Keratinocyte (primary cell): Measurements from ENCODE around the gene SSBP2. TPM values are rescaled to one million over a fixed set of nuclear protein-coding genes. Genes with fewer than 3 reads are reported as not detected.
A peak's percentile ranks its signal among the peaks of the same experiment; 100 is the strongest.

ENCODE experiments used
- DNase-seq: peaks from one replicate; pipeline ENCODE4 v3.0.0-alpha.2; 2011; ENCODE audit warnings: low read depth, missing footprints, low spot score
- FAIRE-seq: peaks from 2 replicates; lab custom pipeline; 2011; peaks lifted over from hg19 to GRCh38; lab: Jason Lieb, UNC
- H2AFZ ChIP-seq: 2 replicates; pipeline ENCODE4 v1.6.0; 2012; ENCODE audit warnings: low read length, control low read depth, inconsistent platforms; ENCODE audit not compliant: control insufficient read depth
- H3K27ac ChIP-seq: 2 replicates; pipeline ENCODE4 v1.5.1; 2011; ENCODE audit warnings: low read length; ENCODE audit not compliant: control insufficient read depth, insufficient read depth
- H3K27me3 ChIP-seq: 3 replicates; pipeline ENCODE4 v1.6.0; 2011; ENCODE audit warnings: low read length; ENCODE audit not compliant: control insufficient read depth, insufficient read depth; ENCODE audit errors: extremely low read depth
- H3K36me3 ChIP-seq, 2 experiments: 2 replicates in 1 of 2; 3 replicates in 1 of 2; pipeline ENCODE4 v1.5.1; 2011; ENCODE audit warnings: low read length in 2 of 2, mild to moderate bottlenecking in 1 of 2; ENCODE audit not compliant: control insufficient read depth in 2 of 2, insufficient read depth in 2 of 2; ENCODE audit errors: extremely low read depth in 1 of 2
- H3K4me1 ChIP-seq: 3 replicates; pipeline ENCODE4 v1.5.1; 2011; ENCODE audit warnings: low read length; ENCODE audit not compliant: control insufficient read depth, insufficient read depth; ENCODE audit errors: extremely low read depth
- H3K4me2 ChIP-seq: 3 replicates; pipeline ENCODE4 v1.6.0; 2011; ENCODE audit warnings: low read depth, low read length; ENCODE audit not compliant: control insufficient read depth, insufficient read depth; ENCODE audit errors: extremely low read depth
- H3K4me3 ChIP-seq, 3 experiments: fragments of 200-600 bp in 1 of 3; sonication (generic) in 1 of 3; 2 replicates in 2 of 3; 3 replicates in 1 of 3; pipeline ENCODE4 v1.5.1; 2011 to 2016; ENCODE audit warnings: low read length in 3 of 3, mild to moderate bottlenecking in 3 of 3, control low read depth in 2 of 3, inconsistent platforms in 1 of 3, low read depth in 1 of 3, mixed read lengths in 1 of 3, mixed run types in 1 of 3, moderate library complexity in 1 of 3; ENCODE audit not compliant: control insufficient read depth in 2 of 3, insufficient read depth in 2 of 3; ENCODE audit errors: extremely low read depth in 1 of 3
- H3K79me2 ChIP-seq: 2 replicates; pipeline ENCODE4 v1.6.0; 2012; ENCODE audit warnings: low read length; ENCODE audit not compliant: control insufficient read depth, insufficient read depth
- H3K9ac ChIP-seq: 3 replicates; pipeline ENCODE4 v1.6.0; 2011; ENCODE audit warnings: low read length; ENCODE audit not compliant: control insufficient read depth, insufficient read depth; ENCODE audit errors: extremely low read depth
- H3K9me1 ChIP-seq: 3 replicates; pipeline ENCODE4 v1.6.0; 2011; ENCODE audit warnings: low read length; ENCODE audit not compliant: control insufficient read depth, insufficient read depth; ENCODE audit errors: extremely low read depth
- H3K9me3 ChIP-seq: 2 replicates; pipeline ENCODE4 v1.5.1; 2012; ENCODE audit warnings: low read depth, low read length; ENCODE audit not compliant: control insufficient read depth
- H4K20me1 ChIP-seq: 3 replicates; pipeline ENCODE4 v1.6.0; 2011; ENCODE audit warnings: low read length; ENCODE audit not compliant: control insufficient read depth, insufficient read depth; ENCODE audit errors: extremely low read depth
- CTCF ChIP-seq, 3 experiments: IDR thresholded peaks in 1 of 3; conservative IDR thresholded peaks in 1 of 3; optimal IDR thresholded peaks in 1 of 3; 2 replicates in 2 of 3; 3 replicates in 1 of 3; pipeline versions ENCODE3 to v1.5.1; 2011; ENCODE audit warnings: low read length in 3 of 3, mild to moderate bottlenecking in 3 of 3, moderate library complexity in 2 of 3, control low read depth in 1 of 3, inconsistent platforms in 1 of 3; ENCODE audit not compliant: insufficient read depth in 2 of 3; ENCODE audit errors: extremely low read depth in 1 of 3
- EZH2 ChIP-seq: IDR thresholded peaks from one replicate; pipeline ENCODE4 v1.6.1; 2012; ENCODE audit warnings: inconsistent platforms, mild to moderate bottlenecking, low read length, moderate library complexity
- dilution Hi-C: fragments of 300-500 bp; cut with MboI; formaldehyde crosslinking; loops from one replicate; pipeline ENCODE4 v1.7.0; 2020; ENCODE audit warnings: low sequenced_read_pairs; ENCODE audit not compliant: extremely low pct_ligation_motif_present
- polyA plus RNA-seq, 5 experiments: library from polyadenylated mRNA; depleted of rRNA in 3 of 5; stranded (reverse) in 3 of 5; stranded (forward) in 1 of 5; unstranded in 1 of 5; fragments of >200 nt; gene quantifications; 1 replicate in 1 of 5; 2 replicates in 3 of 5; 3 replicates in 1 of 5; pipeline versions ENCODE4 v1.2.1 to v1.2.3, GENCODE V29; 2011 to 2012; ENCODE audit warnings: missing spikeins in 2 of 5, low read depth in 1 of 5, low replicate concordance in 1 of 5

SSBP2 gene
- polyA plus RNA-seq, 1 donor (not counting 4 experiments of a cell fraction or from before 2014, with no cell fraction given) = 14.6 TPM

- peak overlapping the region; percentile 15 for H3K9ac ChIP-seq
- H3K4me2 ChIP-seq = peak overlapping the region; percentile 69
- no peaks in the 10 kb centered on the region for H4K20me1 ChIP-seq
- H3K4me1 ChIP-seq = no peaks in the 10 kb centered on the region
- TF ChIP-seq EZH2 = no peak
- TF ChIP-seq CTCF (optimal IDR thresholded peaks at IDR 0.05 in 1 of 3, IDR thresholded peaks at IDR 0.05 in 1 of 3, conservative IDR thresholded peaks at IDR 0.05 in 1 of 3; ENCODE audit: extremely low read depth in 1 of 3, insufficient read depth in 2 of 3, low read length in 3 of 3) = peak in 1 of 3 experiments; percentile 10
- no peaks in the 10 kb centered on the region for H3K36me3 ChIP-seq
- H3K27ac ChIP-seq = no peak overlapping the region
- H3K9me3 ChIP-seq = no peaks in the 10 kb centered on the region
- peak overlapping the region in 2 of 3 experiments; percentile 49 to 53 for H3K4me3 ChIP-seq
- DNase-seq (no peak), FAIRE-seq (no peak)
- H3K79me2 ChIP-seq = no peaks in the 10 kb centered on the region
- H3K27me3 ChIP-seq = peaks cover 4% of the 10 kb centered on the region
- H2AFZ ChIP-seq = peak overlapping the region; percentile 51
- H3K9me1 ChIP-seq = no peaks in the 10 kb centered on the region
- dilution Hi-C loops = no loop called here
These were observed 357.5 kb downstream of the SSBP2 start for GRCh38 chr5:81393430-81393782.

- Histone ChIP-seq H3K4me2 (no peak overlapping the region), H3K9me1 (no peaks in the 10 kb centered on the region), H4K20me1 (no peaks in the 10 kb centered on the region), H3K9me3 (no peaks in the 10 kb centered on the region), H3K27me3 (no peaks in the 10 kb centered on the region), H3K27ac (no peak overlapping the region), H3K4me3 (no peak overlapping the region), H3K79me2 (no peaks in the 10 kb centered on the region), H2AFZ (no peak overlapping the region), H3K36me3 (no peaks in the 10 kb centered on the region), H3K4me1 (no peaks in the 10 kb centered on the region), H3K9ac (no peak overlapping the region)
- FAIRE-seq = no peak
- DNase-seq = no peak
- no peak for TF ChIP-seq EZH2
- TF ChIP-seq CTCF (optimal IDR thresholded peaks at IDR 0.05 in 1 of 3, IDR thresholded peaks at IDR 0.05 in 1 of 3, conservative IDR thresholded peaks at IDR 0.05 in 1 of 3; ENCODE audit: extremely low read depth in 1 of 3, insufficient read depth in 2 of 3, low read length in 3 of 3) = no peak
- dilution Hi-C loops = no loop called here
These were observed 361.9 kb downstream of the SSBP2 start for GRCh38 chr5:81389025-81389424.
